Prostate gland (tissue), 2 donors: ENCODE measurements around the gene SETMAR. TPM values are rescaled to one million over a fixed set of nuclear protein-coding genes. Genes with fewer than 3 reads are reported as not detected.
A peak's percentile ranks its signal among the peaks of the same experiment; 100 is the strongest.

Experiments used
- DNase-seq: peaks from one replicate; pipeline ENCODE4 v3.0.0-alpha.2; 2019; ENCODE audit warnings: low spot score
- H3K27ac ChIP-seq, 2 donors: fragments of 200-600 bp; sonication (generic); 2 replicates each; pipeline ENCODE4 v1.5.1; 2017 to 2019
- H3K27me3 ChIP-seq: fragments of 200-600 bp; sonication (generic); replicated peaks from 2 replicates; pipeline ENCODE4 v1.5.1; 2019; ENCODE audit not compliant: insufficient read depth
- H3K36me3 ChIP-seq, 2 donors: fragments of 200-600 bp; sonication (generic); 1 replicate in 1 of 2; 2 replicates in 1 of 2; pipeline versions ENCODE4 v1.5.1 to v1.8.1; 2017 to 2019
- H3K4me1 ChIP-seq: fragments of 200-600 bp; sonication (generic); replicated peaks from 2 replicates; pipeline ENCODE4 v1.5.1; 2019
- H3K4me3 ChIP-seq, 2 donors: fragments of 200-600 bp; sonication (generic); 2 replicates each; pipeline ENCODE4 v1.5.1; 2017 to 2019
- H3K9me3 ChIP-seq: fragments of 200-600 bp; sonication (generic); 2 replicates; pipeline ENCODE4 v1.5.1; 2017
- CTCF ChIP-seq, 4 experiments: fragments of 200-600 bp in 2 of 4; fragments of 450-650 bp in 2 of 4; sonication (generic) in 2 of 4; IDR thresholded peaks; 1 replicate in 3 of 4; 2 replicates in 1 of 4; pipeline ENCODE4 v1.5.1; 2016 to 2019; ENCODE audit warnings: antibody characterized with exemption in 4 of 4, mild to moderate bottlenecking in 2 of 4, moderate library complexity in 2 of 4
- POLR2A ChIP-seq: fragments of 450-650 bp; IDR thresholded peaks from one replicate; pipeline ENCODE4 v1.6.1; 2016; ENCODE audit warnings: antibody characterized with exemption, mild to moderate bottlenecking
- POLR2AphosphoS5 ChIP-seq: sonication (generic); formaldehyde crosslinking; IDR thresholded peaks from one replicate; pipeline ENCODE4 v1.6.1; 2017; ENCODE audit warnings: antibody characterized with exemption
- WGBS: methylation state at CpG from one replicate; pipeline ENCODE4 v1.1.5; 2018; 5-methylcytosine and 5-hydroxymethylcytosine counted together
- intact Hi-C: fragments of 100-400 bp; cut with DNase I; formaldehyde crosslinking; loops from one replicate; pipeline ENCODE4 v1.14.2; 2022
- total RNA-seq, 2 donors: library from RNA; depleted of rRNA; stranded (reverse); fragments of >200 nt; gene quantifications; one replicate each; pipeline ENCODE4 v1.1.0, GENCODE V29; 2016

The SETMAR gene
- total RNA-seq, 2 donors from 2014 or later = 39.8 to 42.8 TPM

- no peak for DNase-seq
- intact Hi-C loops = no loop called here
- no peaks in the 10 kb centered on the region for H3K36me3 ChIP-seq
- WGBS = 60% methylated on average over 3 of the region's 3 CpGs
- no peaks in the 10 kb centered on the region for H3K4me1 ChIP-seq
- H3K4me3 ChIP-seq = no peak overlapping the region
- H3K27me3 ChIP-seq = no peaks in the 10 kb centered on the region
- no peak overlapping the region for H3K27ac ChIP-seq
- no peaks in the 10 kb centered on the region for H3K9me3 ChIP-seq
- TF ChIP-seq POLR2AphosphoS5 (no peak), POLR2A (no peak), CTCF (IDR thresholded peaks at IDR 0.05) (no peak)
Observed at GRCh38 chr3:4336850-4337546, 33.8 kb downstream of the SETMAR start.

GRCh38 chr3:4338751-4339150, 35.6 kb downstream of the SETMAR start:
- H3K4me3 ChIP-seq = no peak overlapping the region
- no peak for TF ChIP-seq POLR2A
- no peak for TF ChIP-seq POLR2AphosphoS5
- no peak for TF ChIP-seq CTCF (IDR thresholded peaks at IDR 0.05)
- no peaks in the 10 kb centered on the region for H3K27me3 ChIP-seq
- no peaks in the 10 kb centered on the region for H3K4me1 ChIP-seq
- DNase-seq = no peak
- no peaks in the 10 kb centered on the region for H3K36me3 ChIP-seq
- H3K27ac ChIP-seq = no peak overlapping the region
- intact Hi-C loops = no loop called here
- no peaks in the 10 kb centered on the region for H3K9me3 ChIP-seq
- 98% methylated on average over 5 of the region's 5 CpGs for WGBS

- no peaks in the 10 kb centered on the region for H3K27me3 ChIP-seq
- H3K9me3 ChIP-seq = no peaks in the 10 kb centered on the region
- 90% methylated on average over 4 of the region's 4 CpGs for WGBS
- H3K36me3 ChIP-seq = no peaks in the 10 kb centered on the region
- peak overlapping the region in 1 of 2 donors; percentile 53 for H3K27ac ChIP-seq
- no peak overlapping the region for H3K4me3 ChIP-seq
- DNase-seq = no peak
- no peak for TF ChIP-seq POLR2A
- intact Hi-C loops = no loop called here
- H3K4me1 ChIP-seq = no peaks in the 10 kb centered on the region
Observed at GRCh38 chr3:4340077-4340410, 36.9 kb downstream of the SETMAR start.

GRCh38 chr3:4340411-4341335, 37.5 kb downstream of the SETMAR start:
- H3K9me3 ChIP-seq = no peaks in the 10 kb centered on the region
- no peaks in the 10 kb centered on the region for H3K4me1 ChIP-seq
- intact Hi-C loops = no loop called here
- no peaks in the 10 kb centered on the region for H3K27me3 ChIP-seq
- H3K4me3 ChIP-seq = no peak overlapping the region
- TF ChIP-seq POLR2A (no peak), POLR2AphosphoS5 (peak; percentile 33)
- peak overlapping the region; percentile 12 to 53 for H3K27ac ChIP-seq
- no peaks in the 10 kb centered on the region for H3K36me3 ChIP-seq
- 44% methylated on average over 6 of the region's 6 CpGs for WGBS
- DNase-seq = no peak

GRCh38 chr3:4341336-4341675, 38.1 kb downstream of the SETMAR start:
- TF ChIP-seq POLR2A = no peak
- TF ChIP-seq POLR2AphosphoS5 = no peak
- no peak for TF ChIP-seq CTCF (IDR thresholded peaks at IDR 0.05)
- intact Hi-C loops = no loop called here
- H3K4me3 ChIP-seq = no peak overlapping the region
- H3K27ac ChIP-seq = peak overlapping the region; percentile 12 to 53
- H3K36me3 ChIP-seq = no peaks in the 10 kb centered on the region
- H3K9me3 ChIP-seq = no peaks in the 10 kb centered on the region
- DNase-seq = no peak
- no peaks in the 10 kb centered on the region for H3K4me1 ChIP-seq
- no peaks in the 10 kb centered on the region for H3K27me3 ChIP-seq
